SK-N-SH (cell line): ENCODE data around the gene FLACC1.

Experiments
- CTCF ChIP-seq: fragments of 200-600 bp; sonication (generic); IDR thresholded peaks from 2 replicates; pipeline ENCODE4 v1.6.1; 2017; ENCODE audit warnings: antibody characterized with exemption, mild to moderate bottlenecking, moderate library complexity
- EP300 ChIP-seq, 2 experiments: IDR thresholded peaks; 2 replicates each; pipeline versions ENCODE4 v1.4.0 to v1.6.1; 2012; ENCODE audit warnings: borderline replicate concordance in 1 of 2, low read depth in 1 of 2, low read length in 1 of 2
- JUND ChIP-seq: IDR thresholded peaks from 2 replicates; pipeline ENCODE4 v1.4.0; 2012
- SIN3A ChIP-seq: IDR thresholded peaks from 2 replicates; pipeline ENCODE4 v1.6.1; 2012; ENCODE audit warnings: low read depth, mild to moderate bottlenecking, low read length, moderate library complexity, borderline replicate concordance
- TEAD4 ChIP-seq: IDR thresholded peaks from 2 replicates; pipeline ENCODE4 v1.4.0; 2012; ENCODE audit warnings: mild to moderate bottlenecking, borderline replicate concordance; ENCODE audit not compliant: insufficient read depth

GRCh38 chr2:201383136-201383535 is 26.0 kb upstream of the FLACC1 start:
- TF ChIP-seq EP300 (IDR thresholded peaks at IDR 0.05; ENCODE audit: borderline replicate concordance in 1 of 2, low read depth in 1 of 2, low read length in 1 of 2) (no peak), CTCF (no peak), SIN3A (no peak), TEAD4 (no peak), JUND (no peak)
